IMR-90 (cell line): ENCODE measurements around the gene CEP41. TPM values are rescaled to one million over a fixed set of nuclear protein-coding genes. Genes with fewer than 3 reads are reported as not detected.

ENCODE experiments used
- ATAC-seq: fragments of 200-7000 bp; cut with Tn5 transposase; 2 replicates; pipeline ENCODE4 v1.9.1; 2020; ENCODE audit warnings: low read depth, mild to moderate bottlenecking, moderate library complexity
- BruUV-seq: library from RNA; stranded (reverse); fragments of 400-500 nt; replicated peaks from 2 replicates; lab custom pipeline; 2021; lab: Mats Ljungman, UMichigan
- CTCF ChIA-PET: fragments of 300-600 bp; formaldehyde crosslinking; extraction: SDS; loops from one replicate; lab custom pipeline; 2021; ENCODE audit warnings: antibody characterized with exemption; lab: Yijun Ruan, JAX
- POLR2A ChIA-PET: fragments of 300-600 bp; sonication (Branson Sonifier 250); formaldehyde crosslinking; loops from one replicate; lab custom pipeline; 2022; ENCODE audit warnings: antibody characterized with exemption; ENCODE audit not compliant: unreplicated experiment; lab: Charles Lee
- DNase-seq: peaks from one replicate; pipeline ENCODE4 v3.0.0; 2013
- H2AFZ ChIP-seq: replicated peaks from 2 replicates; pipeline ENCODE3; 2013; ENCODE audit warnings: low read length, mild to moderate bottlenecking; ENCODE audit not compliant: poor library complexity
- H2AK5ac ChIP-seq: 2 replicates; pipeline ENCODE4 v1.6.1; 2013; ENCODE audit warnings: low read depth, low read length, inconsistent platforms
- H2AK9ac ChIP-seq: replicated peaks from 2 replicates; pipeline ENCODE3; 2013; ENCODE audit warnings: mild to moderate bottlenecking, low read depth, low read length, moderate library complexity; ENCODE audit not compliant: poor library complexity
- H2BK120ac ChIP-seq: 2 replicates; pipeline ENCODE4 v1.6.1; 2013; ENCODE audit warnings: low read depth, low read length, inconsistent platforms
- H2BK15ac ChIP-seq: 3 replicates; pipeline ENCODE4 v1.6.1; 2013; ENCODE audit warnings: low read depth, low read length, inconsistent platforms
- H2BK20ac ChIP-seq: 2 replicates; pipeline ENCODE4 v1.6.1; 2013; ENCODE audit warnings: low read depth, mild to moderate bottlenecking, inconsistent platforms, low read length, moderate library complexity
- H2BK5ac ChIP-seq: 2 replicates; pipeline ENCODE4 v1.6.1; 2013; ENCODE audit warnings: mild to moderate bottlenecking, low read depth, low read length, inconsistent platforms; ENCODE audit not compliant: poor library complexity, severe bottlenecking
- H3K14ac ChIP-seq: replicated peaks from 2 replicates; pipeline ENCODE4 v1.6.1; 2013; ENCODE audit warnings: low read depth, low read length, inconsistent platforms
- H3K18ac ChIP-seq: 2 replicates; pipeline ENCODE4 v1.6.1; 2013; ENCODE audit warnings: low read depth, low read length, control low read depth
- H3K23ac ChIP-seq: 2 replicates; pipeline ENCODE4 v1.6.1; 2013; ENCODE audit warnings: low read depth, low read length, inconsistent platforms
- H3K27ac ChIP-seq: 2 replicates; pipeline ENCODE4 v1.5.1; 2013; ENCODE audit warnings: mild to moderate bottlenecking, control low read depth, low read length; ENCODE audit not compliant: insufficient read depth
- H3K27me3 ChIP-seq: 2 replicates; pipeline ENCODE4 v1.6.1; 2013; ENCODE audit warnings: low read length; ENCODE audit not compliant: control insufficient read depth, insufficient read depth
- H3K36me3 ChIP-seq: 2 replicates; pipeline ENCODE4 v1.6.1; 2013; ENCODE audit warnings: low read length, mixed read lengths; ENCODE audit not compliant: control insufficient read depth, insufficient read depth
- H3K4ac ChIP-seq: 2 replicates; pipeline ENCODE4 v1.6.1; 2013; ENCODE audit warnings: low read depth, low read length, inconsistent platforms
- H3K4me1 ChIP-seq: 2 replicates; pipeline ENCODE4 v1.6.1; 2013; ENCODE audit warnings: low read length, mixed read lengths; ENCODE audit not compliant: control insufficient read depth, insufficient read depth
- H3K4me2 ChIP-seq: 2 replicates; pipeline ENCODE4 v1.6.1; 2013; ENCODE audit warnings: low read depth, mild to moderate bottlenecking, control low read depth, low read length, moderate library complexity
- H3K4me3 ChIP-seq: 2 replicates; pipeline ENCODE4 v1.5.1; 2013; ENCODE audit warnings: low read depth, mild to moderate bottlenecking, control low read depth, low read length, moderate library complexity; ENCODE audit not compliant: insufficient read depth
- H3K56ac ChIP-seq: 2 replicates; pipeline ENCODE4 v1.6.1; 2013; ENCODE audit warnings: low read length, inconsistent platforms; ENCODE audit not compliant: insufficient read depth; ENCODE audit errors: extremely low read depth
- H3K79me1 ChIP-seq, 2 experiments: 2 replicates each; pipeline ENCODE4 v1.6.1; 2013; ENCODE audit warnings: low read length in 2 of 2, inconsistent platforms in 1 of 2, low read depth in 1 of 2
- H3K9ac ChIP-seq: 2 replicates; pipeline ENCODE4 v1.6.1; 2013; ENCODE audit warnings: low read depth, low read length, control low read depth
- H3K9me1 ChIP-seq: 2 replicates; pipeline ENCODE4 v1.6.1; 2013; ENCODE audit warnings: low read length, inconsistent platforms; ENCODE audit not compliant: insufficient read depth
- H3K9me3 ChIP-seq: 2 replicates; pipeline ENCODE4 v1.6.1; 2013; ENCODE audit warnings: low read length; ENCODE audit not compliant: control insufficient read depth, insufficient read depth
- H4K20me1 ChIP-seq: 2 replicates; pipeline ENCODE4 v1.6.1; 2013; ENCODE audit warnings: low read length, inconsistent platforms; ENCODE audit not compliant: insufficient read depth
- H4K5ac ChIP-seq: 2 replicates; pipeline ENCODE4 v1.6.1; 2013; ENCODE audit warnings: mild to moderate bottlenecking, low read depth, low read length, control low read depth
- H4K8ac ChIP-seq, 2 experiments: 2 replicates each; pipeline ENCODE4 v1.6.1; 2013; ENCODE audit warnings: low read depth in 2 of 2, low read length in 2 of 2, control low read depth in 1 of 2, inconsistent platforms in 1 of 2
- H4K91ac ChIP-seq: 2 replicates; pipeline ENCODE4 v1.6.1; 2013; ENCODE audit warnings: low read depth, low read length, inconsistent platforms; ENCODE audit not compliant: insufficient read depth
- BHLHE40 ChIP-seq: fragments of 150-350 bp; IDR thresholded peaks from 2 replicates; pipeline ENCODE4 v1.6.1; 2016; ENCODE audit warnings: mild to moderate bottlenecking, low read depth, low read length
- CHD1 ChIP-seq: IDR thresholded peaks from 2 replicates; pipeline ENCODE4 v1.6.1; 2012; ENCODE audit warnings: low read depth, low read length, improper control_type of control experiment
- ELK1 ChIP-seq: fragments of 150-350 bp; IDR thresholded peaks from 2 replicates; pipeline ENCODE4 v1.6.1; 2016; ENCODE audit warnings: low read depth, mild to moderate bottlenecking, low read length, moderate library complexity, borderline replicate concordance
- FOS ChIP-seq: fragments of 150-350 bp; IDR thresholded peaks from 2 replicates; pipeline ENCODE4 v1.6.1; 2016; ENCODE audit warnings: low read depth, low read length
- MAZ ChIP-seq: IDR thresholded peaks from 2 replicates; pipeline ENCODE4 v1.6.1; 2012; ENCODE audit warnings: low read depth, mild to moderate bottlenecking, low read length, improper control_type of control experiment, moderate library complexity, borderline replicate concordance
- MXI1 ChIP-seq: IDR thresholded peaks from 2 replicates; pipeline ENCODE4 v1.6.1; 2012; ENCODE audit warnings: low read depth, mild to moderate bottlenecking, low read length, moderate library complexity, borderline replicate concordance
- POLR2A ChIP-seq: IDR thresholded peaks from 2 replicates; pipeline ENCODE4 v1.6.1; 2012; ENCODE audit warnings: mild to moderate bottlenecking, low read depth, low read length
- SMC3 ChIP-seq: fragments of 150-350 bp; IDR thresholded peaks from 2 replicates; pipeline ENCODE4 v1.6.1; 2016; ENCODE audit warnings: low read depth, mild to moderate bottlenecking, antibody characterized with exemption, low read length, moderate library complexity
- USF2 ChIP-seq: fragments of 150-350 bp; IDR thresholded peaks from 2 replicates; pipeline ENCODE4 v1.6.1; 2017; ENCODE audit warnings: mild to moderate bottlenecking, antibody characterized with exemption, low read length, low read depth
- WGBS, 2 experiments: methylation state at CpG; one replicate each; pipeline versions ENCODE4 v1.1.5 to v1.1.7; 2013; ENCODE audit warnings: missing lambda C conversion rate in 2 of 2; ENCODE audit not compliant: insufficient read length in 1 of 2; ENCODE audit errors: extremely low coverage in 2 of 2; 5-methylcytosine and 5-hydroxymethylcytosine counted together
- dilution Hi-C: fragments of 300-500 bp; cut with HindIII; formaldehyde crosslinking; loops from one replicate; pipeline ENCODE4 v1.14.3; 2018; ENCODE audit warnings: low sequenced_read_pairs; ENCODE audit not compliant: unreplicated experiment
- in situ Hi-C: fragments of 300-500 bp; cut with MboI; formaldehyde crosslinking; loops from 3 replicates; pipeline ENCODE4 v1.14.3; 2019; ENCODE audit warnings: low sequenced_read_pairs, inconsistent platforms, mixed read lengths
- intact Hi-C: fragments of 100-400 bp; cut with micrococcal nuclease; formaldehyde crosslinking; loops from 2 replicates; pipeline ENCODE4 v1.10.0; 2022
- polyA plus RNA-seq, 3 experiments: library from polyadenylated mRNA; depleted of rRNA; stranded (reverse); fragments of >200 nt; gene quantifications; 2 replicates each; pipeline ENCODE4 v1.2.3, GENCODE V29; 2012; ENCODE audit warnings: low replicate concordance in 1 of 3
- total RNA-seq: library from RNA; depleted of rRNA; stranded (reverse); fragments of >200 nt; gene quantifications from 2 replicates; pipeline ENCODE4 v1.2.3, GENCODE V29; 2012

CEP41 gene
- total and polyA plus RNA-seq, 2 of the 4 experiments (the other 2 are of a cell fraction), result 12.2 to 21.9 TPM

GRCh38 chr7:130387628-130388403 is 53.0 kb downstream of the CEP41 start:
- DNase-seq, result peak; percentile 78
- Histone ChIP-seq H2BK120ac (peak overlapping the region; percentile 34; the same call in 1 of the 2 replicates), H3K27me3 (no peaks in the 10 kb centered on the region), H2AFZ (no peak overlapping the region), H4K8ac (no peak overlapping the region), H3K9me3 (no peaks in the 10 kb centered on the region), H3K4ac (peak overlapping the region; percentile 71), H3K79me1 (no peaks in the 10 kb centered on the region), H2BK5ac (no peak overlapping the region), H4K91ac (no peak overlapping the region), H2BK15ac (no peak overlapping the region; the same call in 2 of the 3 replicates), H2AK9ac (no peak overlapping the region), H3K4me3 (no peak overlapping the region), H3K14ac (peak overlapping the region; percentile 37), H3K9me1 (no peaks in the 10 kb centered on the region), H3K4me2 (no peak overlapping the region), H4K20me1 (no peaks in the 10 kb centered on the region), H2AK5ac (no peak overlapping the region), H3K27ac (no peak overlapping the region), H2BK20ac (peak overlapping the region; percentile 58; the same call in 1 of the 2 replicates), H3K9ac (no peak overlapping the region), H3K4me1 (peaks cover 7% of the 10 kb centered on the region), H3K18ac (0 out of 2 replicates have a peak overlapping the region, but pooled peaks have one; percentile 1), H3K23ac (no peak overlapping the region), H3K56ac (no peak overlapping the region), H3K36me3 (no peaks in the 10 kb centered on the region), H4K5ac (no peak overlapping the region)
- CTCF ChIA-PET, result no interaction called here
- ATAC-seq, result peak; percentile 43
- intact Hi-C loops, result no loop called here
- dilution Hi-C loops, result no loop called here
- TF ChIP-seq MAZ (no peak), CHD1 (no peak), MXI1 (no peak), BHLHE40 (no peak), FOS (no peak), POLR2A (no peak), USF2 (no peak), ELK1 (no peak), SMC3 (no peak)
- in situ Hi-C loops, result no loop called here
- WGBS, 2 experiments, result 88% methylated on average over 7 of the region's 12 CpGs; no CpG with 5 or more reads in 1 of the 2 experiments
- POLR2A ChIA-PET, result no interaction called here
- no TSS peak for BruUV-seq
